ENCODE data around the gene PSMD2. TPM values are rescaled to one million over a fixed set of nuclear protein-coding genes. Genes with fewer than 3 reads are reported as not detected.

Gene PSMD2
- total and polyA plus RNA-seq, 2 of the 8 experiments (the other 6 are each of a cell fraction or from before 2014, with no cell fraction given) = 350 to 363 TPM

- H2BK12ac ChIP-seq (ENCODE audit: low read depth, low read length) = no peak overlapping the region
- CTCF ChIA-PET (ENCODE audit: partially characterized antibody) = interaction anchor here (0.9 kb wide), 1 partner anchor 9 kb away, joined by 3 read pairs; no protein-coding TSS in a partner anchor
- DNase-seq (ENCODE audit: low read depth in 1 of 2, low spot score in 2 of 2) (no peak), FAIRE-seq (no peak)
- no peak overlapping the region for H2BK20ac ChIP-seq (ENCODE audit: low read length)
- no peak overlapping the region for H3K14ac ChIP-seq (ENCODE audit: insufficient read length)
- no peak overlapping the region for H2BK5ac ChIP-seq (ENCODE audit: low read depth, low read length)
- H3K27ac ChIP-seq (ENCODE audit: low read depth, low read length) = no peak overlapping the region
- no peaks in the 10 kb centered on the region for H3K27me3 ChIP-seq (replicated peaks in 1 of 4; ENCODE audit: control insufficient read depth in 3 of 4, extremely low read depth in 1 of 4, insufficient read depth in 3 of 4, low read length in 3 of 4)
- H3K9me3 ChIP-seq (ENCODE audit: insufficient read depth in 2 of 2, low read depth in 1 of 2, low read length in 1 of 2) = no peaks in the 10 kb centered on the region
- peak overlapping the region in 1 of 2 experiments; percentile 98; a peak in 1 of 4 replicates for H3K4me2 ChIP-seq (ENCODE audit: insufficient read depth in 1 of 2, low read depth in 2 of 2, low read length in 2 of 2)
- H3K4me1 ChIP-seq (replicated peaks in 1 of 4; ENCODE audit: control insufficient read depth in 3 of 4, insufficient read depth in 4 of 4, low read length in 3 of 4) = peaks cover 5 to 27% (median 18%) of the 10 kb centered on the region in 4 experiments
- no peak overlapping the region for H3K18ac ChIP-seq (ENCODE audit: extremely low read depth, low read length)
- TF ChIP-seq SP1 (IDR thresholded peaks at IDR 0.05; ENCODE audit: low read depth, low read length) = peak; percentile 11; the same call in 1 of the 2 replicates
- TF ChIP-seq HDAC2 (IDR thresholded peaks at IDR 0.05; ENCODE audit: borderline replicate concordance in 1 of 2, low read depth in 2 of 2, low read length in 2 of 2) = no peak
- H2BK15ac ChIP-seq (ENCODE audit: low read length) = no peak overlapping the region
- H4K91ac ChIP-seq (replicated peaks; ENCODE audit: insufficient read length, low read length) = no peak overlapping the region
- peak overlapping the region; percentile 41; the same call in 1 of the 2 replicates for H4K8ac ChIP-seq (ENCODE audit: extremely low read depth, insufficient read depth, low read length)
- no peak overlapping the region for H2BK120ac ChIP-seq (replicated peaks; ENCODE audit: low read depth, low read length)
- no peak overlapping the region for H2AFZ ChIP-seq (ENCODE audit: low read length)
- peaks cover 30 to 53% (median 46%) of the 10 kb centered on the region in 4 experiments for H3K36me3 ChIP-seq (ENCODE audit: control insufficient read depth in 2 of 4, insufficient read depth in 4 of 4, low read length in 3 of 4)
- POLR2A ChIA-PET (ENCODE audit: partially characterized antibody) = interaction anchor here (0.7 to 2.0 kb wide), 12 partner anchors 8 to 317 kb away, joined by 3 to 16 read pairs (median 4); partner anchors contain the start of gene ABCC5
- H3K4ac ChIP-seq (replicated peaks; ENCODE audit: insufficient read length, low read depth, low read length) = no peak overlapping the region
- H3K23me2 ChIP-seq (ENCODE audit: low read depth, low read length) = peaks cover 14% of the 10 kb centered on the region
- H4K5ac ChIP-seq (ENCODE audit: insufficient read length, low read depth, low read length) = no peak overlapping the region
- no peak overlapping the region for H3K56ac ChIP-seq (replicated peaks; ENCODE audit: insufficient read length, low read depth, low read length)
- H2AK5ac ChIP-seq (ENCODE audit: low read depth, low read length) = no peak overlapping the region
- H3K9ac ChIP-seq (replicated peaks in 1 of 4; ENCODE audit: extremely low read depth in 1 of 4, low read depth in 3 of 4, low read length in 3 of 4) = no peak overlapping the region
- 97% methylated on average over 11 of the region's 15 CpGs; no CpG with 5 or more reads in 1 of the 2 experiments for WGBS, 2 experiments (ENCODE audit: extremely low coverage in 1 of 2, insufficient coverage in 1 of 2, insufficient read length in 1 of 2, insufficient replicate concordance in 2 of 2, low coverage in 1 of 2, low lambda C conversion rate in 2 of 2, missing lambda C conversion rate in 1 of 2)
- peaks cover 18 to 37% of the 10 kb centered on the region in 2 experiments for H4K20me1 ChIP-seq (replicated peaks in 1 of 2; ENCODE audit: control insufficient read depth in 1 of 2, insufficient read depth in 2 of 2, low read length in 2 of 2)
- H3K79me2 ChIP-seq (ENCODE audit: control insufficient read depth in 1 of 2, insufficient read depth in 2 of 2, low read length in 2 of 2) = 0 out of 4 replicates have a peak, but pooled peaks cover 0 to 2% of the 10 kb centered on the region in 2 experiments
- no peak overlapping the region for H3K23ac ChIP-seq (ENCODE audit: insufficient read length)
- peaks cover 11% of the 10 kb centered on the region for H3K79me1 ChIP-seq (ENCODE audit: low read depth, low read length)
- H3K4me3 ChIP-seq (ENCODE audit: extremely low read depth in 1 of 4, insufficient read depth in 2 of 4, low read depth in 3 of 4, low read length in 4 of 4) = no peak overlapping the region
Measured at GRCh38 chr3:184334470-184335158, 35.6 kb downstream of the PSMD2 start.

Measured in H1 (cell line).